ENCODE measurements around the gene NELFA.
A peak's percentile ranks its signal among the peaks of the same experiment; 100 is the strongest.

The NELFA gene

GRCh38 chr4:1950369-1950768, 58.4 kb downstream of the NELFA start:
- Histone ChIP-seq H3K9ac (ENCODE audit: insufficient read length) (no peak overlapping the region), H3K9me3 (ENCODE audit: low read depth, low read length) (no peaks in the 10 kb centered on the region), H3K27ac (no peak overlapping the region), H3K36me3 (ENCODE audit: insufficient read depth, low read length) (peaks cover 53% of the 10 kb centered on the region), H3K4me3 (no peak overlapping the region)
- DNase-seq (ENCODE audit: low read depth, low spot score): no peak
- TF ChIP-seq EZH2 (IDR thresholded peaks at IDR 0.05) (no peak), POLR2AphosphoS5 (IDR thresholded peaks at IDR 0.05; ENCODE audit: borderline replicate concordance, low read depth, low read length) (no peak), FOXP2 (optimal IDR thresholded peaks at IDR 0.05; ENCODE audit: control extremely low read depth, extremely low read length, insufficient read depth) (no peak)

- Histone ChIP-seq H3K9me3 (ENCODE audit: low read depth, low read length) (no peaks in the 10 kb centered on the region), H3K27ac (no peak overlapping the region; the same call in 1 of the 2 replicates), H3K4me3 (no peak overlapping the region), H3K36me3 (ENCODE audit: insufficient read depth, low read length) (peaks cover 54% of the 10 kb centered on the region), H3K9ac (ENCODE audit: insufficient read length) (no peak overlapping the region)
- DNase-seq (ENCODE audit: low read depth, low spot score): no peak
- no peak for TF ChIP-seq POLR2AphosphoS5 (IDR thresholded peaks at IDR 0.05; ENCODE audit: borderline replicate concordance, low read depth, low read length)
- no peak for TF ChIP-seq EZH2 (IDR thresholded peaks at IDR 0.05)
- TF ChIP-seq FOXP2 (optimal IDR thresholded peaks at IDR 0.05; ENCODE audit: control extremely low read depth, extremely low read length, insufficient read depth): no peak
These were observed 59.8 kb downstream of the NELFA start for GRCh38 chr4:1948892-1949436.

GRCh38 chr4:1948232-1948631, 60.5 kb downstream of the NELFA start:
- Histone ChIP-seq H3K9ac (ENCODE audit: insufficient read length) (no peak overlapping the region), H3K9me3 (ENCODE audit: low read depth, low read length) (no peaks in the 10 kb centered on the region), H3K4me3 (no peak overlapping the region), H3K27ac (no peak overlapping the region), H3K36me3 (ENCODE audit: insufficient read depth, low read length) (peaks cover 60% of the 10 kb centered on the region)
- TF ChIP-seq FOXP2 (optimal IDR thresholded peaks at IDR 0.05; ENCODE audit: control extremely low read depth, extremely low read length, insufficient read depth) (no peak), EZH2 (IDR thresholded peaks at IDR 0.05) (no peak), POLR2AphosphoS5 (IDR thresholded peaks at IDR 0.05; ENCODE audit: borderline replicate concordance, low read depth, low read length) (no peak)
- DNase-seq (ENCODE audit: low read depth, low spot score): no peak

GRCh38 chr4:1945912-1946311, 62.9 kb downstream of the NELFA start:
- TF ChIP-seq FOXP2 (optimal IDR thresholded peaks at IDR 0.05; ENCODE audit: control extremely low read depth, extremely low read length, insufficient read depth): no peak
- no peak for TF ChIP-seq POLR2AphosphoS5 (IDR thresholded peaks at IDR 0.05; ENCODE audit: borderline replicate concordance, low read depth, low read length)
- H3K9me3 ChIP-seq (ENCODE audit: low read depth, low read length): no peaks in the 10 kb centered on the region
- H3K4me3 ChIP-seq: no peak overlapping the region
- no peak overlapping the region for H3K9ac ChIP-seq (ENCODE audit: insufficient read length)
- DNase-seq (ENCODE audit: low read depth, low spot score): no peak
- H3K27ac ChIP-seq: no peak overlapping the region
- peaks cover 61% of the 10 kb centered on the region for H3K36me3 ChIP-seq (ENCODE audit: insufficient read depth, low read length)

- peaks cover 65% of the 10 kb centered on the region for H3K36me3 ChIP-seq (ENCODE audit: insufficient read depth, low read length)
- no peak overlapping the region for H3K27ac ChIP-seq
- no peaks in the 10 kb centered on the region for H3K9me3 ChIP-seq (ENCODE audit: low read depth, low read length)
- H3K4me3 ChIP-seq: no peak overlapping the region
- TF ChIP-seq FOXP2 (optimal IDR thresholded peaks at IDR 0.05; ENCODE audit: control extremely low read depth, extremely low read length, insufficient read depth) (no peak), POLR2AphosphoS5 (IDR thresholded peaks at IDR 0.05; ENCODE audit: borderline replicate concordance, low read depth, low read length) (no peak), EZH2 (IDR thresholded peaks at IDR 0.05) (no peak)
- no peak overlapping the region for H3K9ac ChIP-seq (ENCODE audit: insufficient read length)
- DNase-seq (ENCODE audit: low read depth, low spot score): no peak
These were observed 63.5 kb downstream of the NELFA start for GRCh38 chr4:1945124-1945895.

GRCh38 chr4:1943928-1944327, 64.8 kb downstream of the NELFA start:
- Histone ChIP-seq H3K9me3 (ENCODE audit: low read depth, low read length) (no peaks in the 10 kb centered on the region), H3K9ac (ENCODE audit: insufficient read length) (no peak overlapping the region), H3K36me3 (ENCODE audit: insufficient read depth, low read length) (peaks cover 67% of the 10 kb centered on the region), H3K4me3 (no peak overlapping the region), H3K27ac (no peak overlapping the region)
- no peak for DNase-seq (ENCODE audit: low read depth, low spot score)
- TF ChIP-seq POLR2AphosphoS5 (IDR thresholded peaks at IDR 0.05; ENCODE audit: borderline replicate concordance, low read depth, low read length): no peak
- no peak for TF ChIP-seq EZH2 (IDR thresholded peaks at IDR 0.05)
- no peak for TF ChIP-seq FOXP2 (optimal IDR thresholded peaks at IDR 0.05; ENCODE audit: control extremely low read depth, extremely low read length, insufficient read depth)

GRCh38 chr4:1940566-1940965, 68.2 kb downstream of the NELFA start:
- H3K9me3 ChIP-seq (ENCODE audit: low read depth, low read length): no peaks in the 10 kb centered on the region
- H3K27ac ChIP-seq: peak overlapping the region; percentile 59
- H3K36me3 ChIP-seq (ENCODE audit: insufficient read depth, low read length): peaks cover 78% of the 10 kb centered on the region
- no peak for DNase-seq (ENCODE audit: low read depth, low spot score)
- no peak overlapping the region for H3K9ac ChIP-seq (ENCODE audit: insufficient read length)
- no peak for TF ChIP-seq EZH2 (IDR thresholded peaks at IDR 0.05)
- TF ChIP-seq FOXP2 (optimal IDR thresholded peaks at IDR 0.05; ENCODE audit: control extremely low read depth, extremely low read length, insufficient read depth): no peak
- no peak for TF ChIP-seq POLR2AphosphoS5 (IDR thresholded peaks at IDR 0.05; ENCODE audit: borderline replicate concordance, low read depth, low read length)
- H3K4me3 ChIP-seq: no peak overlapping the region

GRCh38 chr4:1939664-1940509, 68.9 kb downstream of the NELFA start:
- peaks cover 81% of the 10 kb centered on the region for H3K36me3 ChIP-seq (ENCODE audit: insufficient read depth, low read length)
- peak overlapping the region; percentile 25; the same call in 1 of the 2 replicates for H3K27ac ChIP-seq

More at GRCh38 chr4:1939664-1940509, 68.9 kb downstream of the NELFA start:
- no peak overlapping the region for H3K4me3 ChIP-seq
- no peak overlapping the region for H3K9ac ChIP-seq (ENCODE audit: insufficient read length)
- no peak for DNase-seq (ENCODE audit: low read depth, low spot score)
- H3K9me3 ChIP-seq (ENCODE audit: low read depth, low read length): no peaks in the 10 kb centered on the region
- no peak for TF ChIP-seq EZH2 (IDR thresholded peaks at IDR 0.05)
- no peak for TF ChIP-seq FOXP2 (optimal IDR thresholded peaks at IDR 0.05; ENCODE audit: control extremely low read depth, extremely low read length, insufficient read depth)
- TF ChIP-seq POLR2AphosphoS5 (IDR thresholded peaks at IDR 0.05; ENCODE audit: borderline replicate concordance, low read depth, low read length): no peak

All from SK-N-MC (cell line).